GM19025 (cell line): Measurements from ENCODE around the gene PAPPA.

ENCODE experiments used
- ATAC-seq: cut with Tn5 transposase; IDR thresholded peaks from one replicate; pipeline ENCODE4 v1.9.1; 2021; ENCODE audit warnings: mild to moderate bottlenecking, low read depth, moderate library complexity; ENCODE audit not compliant: unreplicated experiment

The PAPPA gene

DNA sequence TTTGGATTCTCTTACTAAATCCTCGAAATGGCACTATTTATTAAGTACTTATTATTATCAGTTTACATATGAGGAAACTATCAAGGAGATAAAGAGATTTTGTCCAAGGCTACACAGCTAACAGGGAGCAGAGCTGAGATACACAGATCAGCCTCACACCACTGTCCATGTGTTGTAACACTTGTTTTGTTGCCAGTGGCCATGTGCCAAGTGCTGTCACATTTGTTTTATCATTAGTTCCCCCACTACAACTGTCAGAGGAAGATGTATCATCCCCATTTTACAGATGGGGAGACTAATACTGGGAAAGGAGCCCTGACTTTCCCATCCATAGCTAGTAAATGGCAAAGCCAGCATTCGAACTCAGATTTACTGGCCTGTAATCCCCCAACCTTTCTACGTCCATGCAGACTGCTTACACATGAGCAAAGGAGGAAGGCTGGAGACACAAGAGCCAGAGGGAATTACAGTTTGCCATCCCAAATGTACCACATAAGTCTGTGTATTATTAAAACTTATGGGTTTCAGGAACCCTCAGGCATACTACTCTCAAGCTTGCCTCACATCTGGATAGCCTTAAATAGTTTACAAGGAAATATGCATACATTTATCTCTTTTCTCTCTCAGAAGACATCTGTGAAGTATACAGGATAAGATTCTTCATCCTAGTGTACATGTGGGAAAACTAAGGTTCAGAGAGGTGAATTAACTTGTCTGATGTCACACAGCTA, 25.1 kb downstream of the PAPPA start:
- no peak for ATAC-seq

DNA sequence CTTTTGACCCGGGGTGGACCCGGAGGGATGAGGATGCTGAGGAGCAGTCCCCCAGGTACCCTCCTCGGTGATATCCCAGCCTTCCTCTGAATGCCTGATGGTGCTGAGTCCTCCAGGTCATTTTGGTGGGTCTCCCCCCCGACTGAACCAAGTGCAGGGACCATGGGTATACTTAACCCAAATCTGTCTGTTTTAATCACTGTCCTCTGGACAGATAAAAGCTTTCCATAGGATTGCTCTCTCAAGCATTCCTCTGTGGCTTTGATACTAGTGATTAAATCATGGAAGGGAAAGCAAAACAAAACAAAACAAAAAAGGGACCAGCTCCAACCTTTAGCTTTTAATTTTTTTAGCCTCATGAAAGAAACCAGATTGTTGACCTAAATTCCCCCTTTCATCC, 26.0 kb downstream of the PAPPA start:
- ATAC-seq: no peak

DNA sequence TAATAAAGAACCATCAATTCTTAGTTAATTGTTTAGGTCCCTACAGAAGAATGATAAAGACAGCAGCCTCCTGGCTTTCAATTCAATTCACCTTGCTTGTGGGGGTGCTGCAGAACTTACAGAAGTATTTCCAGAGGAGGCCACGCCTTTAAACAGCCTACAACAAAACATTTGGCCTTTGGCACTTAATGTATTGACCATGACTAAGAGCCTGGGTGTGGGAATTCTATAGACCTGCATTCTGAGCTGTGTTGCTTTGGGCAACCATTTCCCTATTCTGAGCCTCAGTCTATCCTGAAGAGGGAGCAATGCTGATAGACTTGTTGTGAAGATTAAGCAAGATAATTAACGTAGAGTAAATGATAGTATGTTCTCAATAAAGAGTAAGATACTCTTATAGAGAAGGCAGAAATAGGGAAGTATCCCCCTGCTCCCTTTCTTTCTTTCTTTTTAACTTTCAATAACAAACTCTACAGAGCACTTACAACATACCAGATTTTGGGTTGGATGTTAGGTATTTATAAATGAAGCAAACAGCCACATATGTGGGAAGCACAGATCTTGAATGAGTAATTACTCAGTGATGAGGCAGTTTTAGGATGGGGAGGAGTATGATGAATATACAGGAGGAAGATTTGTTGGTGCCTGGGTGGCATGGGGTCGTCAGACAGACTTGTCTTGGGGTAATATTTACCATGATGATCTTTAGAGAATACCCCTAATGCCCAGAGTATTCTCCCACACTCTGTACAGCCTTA, 28.4 kb downstream of the PAPPA start:
- no peak for ATAC-seq

DNA sequence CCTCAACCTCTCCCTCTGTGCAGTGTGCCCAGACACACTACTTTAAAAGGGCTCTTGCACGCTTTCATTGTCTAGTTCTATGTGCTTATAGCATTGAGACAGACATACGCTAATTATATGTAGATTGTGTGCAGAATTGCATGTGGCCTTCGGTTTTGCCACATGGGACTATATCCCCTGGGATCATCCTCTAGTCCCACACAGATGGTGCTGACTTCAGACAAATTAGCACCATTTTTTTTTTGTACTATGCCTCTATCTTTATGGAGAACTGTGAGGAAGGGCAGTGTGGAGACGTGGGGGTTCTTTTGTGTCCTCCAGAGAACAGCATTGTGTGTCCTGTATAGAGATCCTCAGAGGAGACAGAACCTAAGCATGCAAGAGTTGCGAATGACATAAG, 29.3 kb downstream of the PAPPA start:
- no peak for ATAC-seq

DNA sequence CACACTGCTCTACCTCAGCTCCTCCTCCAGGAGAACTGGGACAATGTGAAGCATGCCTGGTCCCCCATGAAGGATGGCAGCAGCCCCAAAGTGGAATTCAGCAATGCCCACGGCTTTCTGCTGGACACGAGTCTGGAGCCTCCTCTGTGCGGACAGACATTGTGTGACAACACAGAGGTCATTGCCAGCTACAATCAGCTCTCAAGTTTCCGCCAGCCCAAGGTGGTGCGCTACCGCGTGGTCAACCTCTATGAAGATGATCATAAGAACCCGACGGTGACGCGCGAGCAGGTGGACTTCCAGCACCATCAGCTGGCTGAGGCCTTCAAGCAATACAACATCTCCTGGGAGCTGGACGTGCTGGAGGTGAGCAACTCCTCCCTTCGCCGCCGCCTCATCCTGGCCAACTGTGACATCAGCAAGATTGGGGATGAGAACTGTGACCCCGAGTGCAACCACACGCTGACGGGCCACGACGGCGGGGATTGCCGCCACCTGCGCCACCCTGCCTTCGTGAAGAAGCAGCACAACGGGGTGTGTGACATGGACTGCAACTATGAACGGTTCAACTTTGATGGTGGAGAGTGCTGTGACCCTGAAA, 34.1 kb downstream of the PAPPA start:
- ATAC-seq: no peak

DNA sequence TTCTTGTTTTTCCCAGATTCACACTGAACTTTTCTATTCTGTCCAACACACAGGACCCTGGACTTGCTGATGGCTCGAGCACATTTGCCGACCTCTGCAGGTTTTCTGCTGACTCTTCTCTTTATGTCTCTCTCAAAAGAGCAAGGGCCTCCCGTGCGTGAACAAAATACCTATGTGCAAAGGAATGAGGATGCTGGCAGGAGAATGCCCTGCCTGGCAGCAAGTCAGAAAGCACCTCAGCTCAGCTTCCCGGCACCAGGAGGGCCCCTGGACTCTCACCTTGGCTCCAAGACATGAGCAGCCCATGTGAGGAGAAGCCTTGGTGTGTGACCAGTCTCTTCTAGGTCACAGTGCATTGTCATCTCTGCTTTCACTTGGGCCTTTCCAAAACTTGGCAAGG, 36.1 kb downstream of the PAPPA start:
- ATAC-seq: no peak

DNA sequence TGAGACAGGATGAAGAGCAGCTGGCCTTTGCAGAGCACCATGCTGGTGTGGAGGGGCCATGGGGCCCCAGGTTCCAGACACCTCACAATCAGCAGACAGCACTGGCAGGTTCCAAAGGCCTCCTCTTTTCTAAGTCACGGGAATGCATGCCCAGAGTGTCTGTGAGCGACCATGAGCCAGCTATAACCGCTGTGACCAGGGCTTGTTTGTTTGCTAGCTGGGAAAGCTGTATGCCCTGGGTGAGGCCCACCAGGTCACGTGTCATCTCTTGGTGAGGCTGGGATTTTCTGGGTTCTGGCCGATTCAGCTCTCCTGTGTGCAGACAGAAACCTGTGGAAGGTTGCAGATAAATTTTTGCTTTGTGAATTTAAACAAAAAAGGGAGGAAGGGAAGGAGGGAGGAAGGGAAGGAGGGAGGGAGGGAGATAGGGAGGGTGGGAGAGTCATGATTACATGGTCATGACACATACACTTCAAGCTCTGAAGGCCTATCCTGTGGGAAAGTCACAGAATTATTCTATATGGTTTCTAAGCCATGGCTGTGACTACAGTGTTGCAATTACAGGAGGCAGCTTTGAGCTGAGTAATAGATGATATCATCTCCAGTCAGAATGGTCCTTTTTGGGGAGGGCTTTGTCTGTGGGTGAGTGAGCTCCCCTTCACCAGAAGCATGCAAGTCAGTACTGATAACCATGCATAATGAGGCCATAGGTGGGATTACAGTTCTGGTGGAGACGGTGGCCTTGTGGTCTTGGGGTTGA, 37.2 kb downstream of the PAPPA start:
- ATAC-seq: no peak

DNA sequence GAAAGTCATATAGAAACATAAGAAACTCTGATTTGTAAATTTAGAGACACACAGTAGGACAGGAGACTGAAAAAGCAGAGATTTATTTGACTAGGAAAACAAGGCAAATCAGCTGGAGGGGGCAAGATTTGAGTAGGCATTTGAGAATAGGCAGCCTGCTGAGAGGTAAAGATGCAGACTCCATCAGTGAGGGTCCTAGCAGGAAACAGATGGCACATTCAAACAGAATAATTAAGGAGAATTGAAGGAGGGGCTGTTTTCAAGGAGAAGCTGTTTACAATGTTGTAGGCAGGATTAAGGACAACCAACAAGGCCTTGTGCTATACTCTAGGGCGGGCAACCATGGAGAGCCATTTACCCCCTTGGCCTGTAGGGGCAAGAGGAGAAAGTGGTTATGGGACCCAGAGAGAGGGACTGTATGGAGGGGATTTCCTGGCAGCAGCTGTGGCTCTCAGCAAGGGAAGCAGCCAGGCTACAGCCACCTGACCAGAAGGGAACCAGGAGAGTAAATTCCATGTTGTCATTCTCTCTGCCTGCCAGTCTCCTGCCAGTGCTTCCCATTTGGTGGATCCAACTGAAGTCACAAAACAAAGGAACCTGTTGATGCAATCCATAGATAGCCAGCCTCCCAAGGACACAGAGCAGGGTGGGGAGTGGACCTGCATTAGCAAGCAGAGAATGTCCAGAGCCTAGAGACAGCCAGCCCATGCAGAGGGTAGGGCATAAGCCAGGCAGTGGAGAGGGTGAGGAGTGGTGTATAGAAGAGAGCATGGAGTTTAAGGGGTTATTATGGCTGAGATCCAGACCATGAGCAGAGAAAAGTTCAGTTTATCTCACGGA, 38.2 kb downstream of the PAPPA start:
- no peak for ATAC-seq

DNA sequence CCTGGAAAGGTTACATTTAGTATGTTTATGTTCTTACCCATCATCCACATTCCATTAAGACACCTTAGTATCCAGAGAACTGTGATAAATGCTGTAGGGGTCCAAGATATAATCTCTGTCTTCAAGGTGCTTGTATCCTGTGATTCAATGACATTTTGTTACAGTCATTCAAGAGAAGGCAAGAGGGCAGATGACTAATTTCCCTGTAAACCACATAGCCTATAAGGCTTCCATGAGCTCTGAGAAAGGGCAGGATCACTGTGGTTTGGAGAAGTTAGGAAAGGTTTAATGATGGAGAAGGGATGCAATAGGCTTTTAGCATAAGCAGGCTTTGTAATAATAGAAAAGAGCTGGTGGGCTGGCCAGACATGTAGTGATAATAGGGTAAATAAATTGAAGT, 40.0 kb downstream of the PAPPA start:
- no peak for ATAC-seq

DNA sequence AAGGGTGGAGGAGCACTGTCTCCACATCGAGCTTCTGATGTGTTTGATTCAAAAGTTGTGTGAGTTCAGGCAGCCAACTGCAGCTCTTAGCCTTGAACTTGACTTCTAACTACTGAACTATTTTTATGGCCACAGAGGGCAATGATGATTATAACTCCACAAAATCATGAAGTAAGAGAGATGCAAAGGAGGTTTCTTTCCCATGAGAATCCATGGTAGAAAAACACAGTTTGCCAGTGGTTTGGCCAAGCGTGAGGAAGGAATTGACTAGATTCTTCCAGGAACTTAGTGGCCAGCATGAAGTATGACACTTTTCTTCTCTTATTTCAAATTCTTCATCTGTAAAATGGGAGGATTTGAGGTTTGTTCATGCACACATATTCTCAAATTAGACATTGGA, 43.2 kb downstream of the PAPPA start:
- ATAC-seq: no peak

DNA sequence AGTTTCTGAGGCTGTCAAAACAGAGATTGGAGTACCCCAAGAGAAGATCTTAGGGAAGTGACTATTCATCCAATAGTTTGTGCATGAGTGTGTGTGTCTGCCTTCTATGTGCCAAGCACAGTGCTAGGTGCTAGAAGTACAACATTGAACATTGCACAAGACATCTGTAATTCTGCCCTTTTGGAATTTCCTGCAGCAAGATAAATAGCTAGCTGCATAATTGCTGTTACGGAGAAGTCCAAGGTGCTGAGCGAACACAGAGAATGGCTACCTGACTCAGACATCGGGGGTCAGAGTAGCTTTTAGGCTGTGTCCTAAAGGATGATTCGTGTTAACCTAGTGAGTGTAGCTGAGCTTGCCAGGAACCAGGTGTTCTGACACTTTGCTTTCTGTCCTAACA, 44.8 kb downstream of the PAPPA start:
- no peak for ATAC-seq

DNA sequence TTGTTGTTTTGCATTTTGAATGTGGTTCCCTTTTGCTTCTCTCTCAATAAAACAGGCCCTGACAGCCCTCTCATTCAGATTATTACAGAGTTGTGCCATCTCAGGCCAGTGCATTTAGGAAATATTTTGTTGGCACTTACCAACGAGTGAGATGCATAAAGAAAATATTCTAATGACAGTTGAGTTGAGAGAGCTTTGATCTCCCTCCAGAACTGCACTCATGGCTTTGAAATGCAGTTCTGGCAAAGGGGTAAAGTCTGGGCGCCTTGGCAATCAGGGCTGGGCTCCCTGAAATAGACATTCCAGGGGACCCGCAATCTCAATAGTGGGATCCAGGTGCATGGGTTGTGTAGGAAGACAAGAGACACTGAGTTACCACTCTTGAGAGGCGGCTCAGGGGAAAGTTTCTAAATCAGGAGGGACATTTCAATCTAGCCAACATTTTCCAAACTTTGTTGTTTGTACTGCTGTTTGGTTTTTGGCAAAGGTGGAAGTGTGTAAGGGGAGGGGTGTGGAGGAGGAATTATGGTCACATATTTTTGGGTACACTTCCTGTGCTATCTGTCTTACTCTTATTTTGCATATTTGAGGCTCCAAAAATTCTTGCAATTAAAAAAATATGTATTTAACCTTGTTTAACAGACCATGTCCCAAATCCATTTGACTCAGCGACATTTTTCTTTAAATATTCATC, 48.8 kb downstream of the PAPPA start:
- ATAC-seq: no peak

DNA sequence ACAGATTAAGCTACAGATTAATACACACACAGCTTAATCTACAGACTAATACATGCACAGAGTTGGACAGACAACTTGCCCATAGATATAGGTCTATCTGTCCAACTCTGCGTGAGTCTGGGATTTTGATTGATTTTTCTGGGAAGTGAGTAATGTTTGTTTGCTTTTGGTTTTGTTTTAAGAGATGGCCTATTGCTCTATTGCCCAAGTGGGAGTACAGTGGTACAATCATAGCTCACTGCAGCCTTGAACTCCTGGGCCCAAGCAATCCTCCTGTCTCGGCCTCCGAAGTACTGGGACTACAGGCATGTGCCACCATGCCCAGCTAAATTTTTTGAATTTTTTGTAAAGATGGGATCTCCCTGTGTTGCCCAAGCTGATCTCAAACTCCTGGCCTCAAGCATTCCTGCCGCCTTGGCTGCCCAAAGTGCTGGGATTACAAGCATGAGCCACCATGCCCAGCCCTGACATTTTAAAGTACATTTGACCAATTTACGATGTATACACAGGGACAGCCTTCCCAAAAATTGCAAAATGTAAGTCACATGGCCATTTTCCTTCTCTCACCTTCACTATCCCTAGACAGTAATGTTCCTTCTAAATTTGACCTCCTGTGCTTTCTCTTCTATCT, 50.8 kb downstream of the PAPPA start:
- no peak for ATAC-seq

DNA sequence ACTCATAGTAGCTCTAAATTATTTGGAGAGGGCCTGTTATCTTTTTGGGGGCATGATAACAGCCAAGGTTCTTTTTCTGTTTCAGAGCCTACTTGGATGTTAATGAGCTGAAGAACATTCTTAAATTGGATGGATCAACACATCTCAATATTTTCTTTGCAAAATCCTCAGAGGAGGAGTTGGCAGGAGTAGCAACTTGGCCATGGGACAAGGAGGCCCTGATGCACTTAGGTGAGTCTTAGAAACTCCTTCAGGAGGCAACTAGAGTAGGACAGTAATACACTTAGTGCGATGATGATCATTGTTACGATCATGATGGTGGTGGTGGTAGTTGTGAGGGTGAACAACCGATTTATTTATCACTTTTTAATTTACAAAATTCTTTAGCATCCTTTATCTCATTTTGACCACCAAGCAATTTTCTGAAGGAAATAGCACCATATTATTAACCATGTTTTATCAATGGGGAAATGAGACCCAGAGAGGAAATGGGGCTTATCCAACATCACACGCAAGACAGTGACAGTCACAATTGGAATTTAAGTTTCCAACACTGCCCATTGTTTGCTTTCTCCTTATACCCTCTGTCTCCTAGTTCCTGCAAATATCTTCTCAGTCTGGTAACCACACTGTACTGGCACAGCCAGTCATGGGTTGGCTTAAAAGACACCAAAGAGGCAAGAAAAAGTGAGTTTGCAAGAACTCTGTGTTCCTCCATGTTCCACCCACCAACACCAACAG, 54.0 kb downstream of the PAPPA start:
- no peak for ATAC-seq

DNA sequence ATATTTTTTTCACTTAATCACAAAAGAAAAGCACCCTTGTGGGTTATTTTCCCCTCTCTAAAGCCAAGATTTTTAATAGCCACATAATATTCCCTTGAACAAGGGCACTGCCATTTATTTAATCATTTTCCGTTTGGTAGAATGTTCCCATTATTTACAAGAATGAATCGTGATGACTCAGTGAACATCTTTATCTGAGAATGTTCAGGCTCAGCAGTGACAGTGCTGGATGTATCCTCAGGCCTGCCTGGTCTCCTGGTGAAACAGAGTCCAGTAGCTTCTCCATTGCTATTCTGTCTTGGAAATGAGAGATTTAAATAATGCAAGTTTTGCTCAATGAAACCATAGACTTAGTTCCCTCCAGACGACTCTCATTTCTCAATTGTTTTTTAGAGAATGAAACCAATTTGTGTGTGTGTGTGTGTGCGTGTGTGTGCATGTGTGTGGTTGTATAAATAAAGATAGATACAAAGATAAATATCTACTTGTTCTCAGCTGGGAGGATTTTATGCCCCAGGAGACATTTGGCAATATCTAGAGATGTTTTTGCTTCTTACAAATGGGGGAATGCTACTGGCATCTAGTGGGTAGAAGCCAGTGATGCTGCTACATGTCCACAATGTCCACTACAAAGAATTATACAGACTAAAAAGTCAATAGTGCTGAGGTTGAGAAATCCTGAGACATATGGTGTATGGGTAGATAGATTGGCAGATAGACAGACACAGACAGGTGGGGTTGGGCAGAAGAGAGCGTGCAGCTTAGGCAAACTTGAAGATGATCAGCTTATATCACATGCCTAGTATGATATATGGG, 55.0 kb downstream of the PAPPA start:
- ATAC-seq: no peak

DNA sequence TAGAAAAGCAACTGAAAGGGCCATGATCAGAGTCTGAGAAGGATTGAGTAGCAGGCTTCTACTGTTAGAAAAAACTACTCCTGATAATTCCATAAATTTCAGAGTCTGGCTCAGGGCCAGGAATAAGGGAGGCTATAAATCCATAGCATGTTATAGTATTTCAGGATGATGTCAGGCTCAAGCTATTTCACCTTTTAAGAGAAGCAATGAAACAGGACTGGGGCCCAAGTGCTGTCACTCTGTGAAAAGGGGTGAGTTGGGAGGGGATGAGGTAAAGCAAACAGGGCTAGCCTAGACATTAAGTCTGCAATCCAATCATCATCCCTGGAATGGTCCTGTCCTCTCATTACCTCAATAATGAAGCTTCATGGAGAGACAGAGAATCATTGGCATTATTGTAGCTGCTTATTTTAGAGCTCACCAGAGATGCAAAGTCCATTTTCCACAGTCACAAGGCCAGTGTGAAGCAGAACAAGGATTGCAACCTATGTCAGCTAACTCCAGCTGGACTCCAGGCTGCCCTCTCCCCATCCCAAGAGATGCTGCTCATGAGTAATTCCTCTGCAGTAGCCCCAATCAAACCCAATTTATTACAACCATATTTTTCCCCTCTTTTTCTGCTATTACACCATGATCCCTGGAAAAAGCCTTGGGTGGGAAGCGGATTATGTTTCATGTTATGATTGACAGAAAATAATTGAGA, 56.0 kb downstream of the PAPPA start:
- no peak for ATAC-seq
